GM21528 (cell line): Measurements from ENCODE around the gene MYBPC3.
A peak's percentile ranks its signal among the peaks of the same experiment; 100 is the strongest.

Experiments used
- ATAC-seq: cut with Tn5 transposase; IDR thresholded peaks from one replicate; pipeline ENCODE4 v1.9.1; 2021; ENCODE audit warnings: mild to moderate bottlenecking, moderate library complexity; ENCODE audit not compliant: unreplicated experiment, low FRiP score

Gene MYBPC3

DNA sequence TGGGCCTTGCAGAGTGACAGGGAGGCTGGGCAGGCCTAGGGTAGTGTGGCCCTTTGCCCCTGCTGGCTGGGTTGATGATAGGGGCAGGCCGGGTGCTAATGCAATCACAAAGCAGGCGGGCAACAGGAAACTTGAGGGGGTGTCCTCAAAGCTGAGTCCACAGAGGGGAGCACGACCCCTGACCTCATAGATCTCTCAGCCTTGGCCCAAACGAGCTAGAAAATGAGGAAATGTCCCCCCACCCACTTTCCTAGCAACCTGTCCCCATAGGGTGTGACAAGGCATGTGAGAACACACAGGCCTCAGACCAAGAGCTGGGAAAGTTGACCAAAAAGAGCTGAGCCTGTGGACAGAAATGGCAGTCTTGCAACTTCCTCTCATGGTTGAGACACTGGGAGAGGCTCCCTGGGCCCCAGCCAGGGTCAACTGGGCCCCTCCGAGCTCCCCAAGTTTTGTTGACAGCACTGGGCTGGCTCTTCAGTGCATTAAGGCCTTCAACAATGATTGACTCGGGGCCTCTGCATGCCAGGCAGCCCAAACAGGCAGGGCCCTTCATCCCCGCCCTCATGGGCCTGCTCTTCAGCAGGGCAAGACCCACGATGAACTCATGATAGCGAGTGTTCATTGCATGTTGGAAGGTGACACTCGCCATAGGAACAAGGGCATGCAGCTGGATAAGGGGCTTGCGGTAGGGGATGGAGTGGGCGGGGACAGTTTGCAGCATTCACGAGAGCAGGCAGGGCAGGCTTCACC, 35.6 kb upstream of the MYBPC3 start:
- ATAC-seq: no peak

DNA sequence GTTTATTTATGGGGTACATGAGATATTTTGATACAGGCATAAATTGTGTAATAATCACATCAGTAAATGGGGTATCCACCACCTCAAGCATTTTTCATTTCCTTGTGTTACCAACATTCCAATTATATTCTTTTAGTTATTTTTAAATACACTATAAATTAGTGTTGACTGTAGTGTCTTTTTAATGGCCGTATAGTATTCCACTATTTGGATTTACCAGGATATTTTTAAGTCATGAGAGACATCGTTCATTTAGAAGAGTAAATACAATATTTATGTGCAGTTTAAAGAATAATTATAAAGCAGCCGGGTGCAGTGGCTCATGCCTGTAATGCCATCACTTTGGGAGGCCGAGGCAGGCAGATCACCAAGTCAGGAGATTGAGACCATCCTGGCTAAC, 32.0 kb upstream of the MYBPC3 start:
- ATAC-seq: no peak

DNA sequence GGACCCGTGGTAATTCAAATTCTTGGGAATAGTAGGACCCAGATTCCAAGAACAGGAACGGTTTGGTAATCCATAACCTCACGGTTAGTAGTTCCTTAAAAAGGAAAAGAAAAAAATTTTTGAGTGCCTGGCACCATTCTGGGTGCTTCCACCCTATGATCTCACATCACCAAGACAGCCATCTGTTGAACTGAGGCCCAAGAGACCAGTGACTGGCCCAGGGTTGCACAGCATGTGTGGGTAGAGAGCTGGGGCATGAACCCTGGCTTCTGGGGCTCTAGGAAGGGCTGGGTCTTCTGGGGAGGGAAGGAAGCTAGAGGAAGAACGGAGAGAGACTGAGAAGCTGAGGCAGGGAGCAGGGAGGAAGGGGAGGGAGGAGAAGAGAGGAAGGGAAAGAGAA, 30.6 kb upstream of the MYBPC3 start:
- no peak for ATAC-seq

DNA sequence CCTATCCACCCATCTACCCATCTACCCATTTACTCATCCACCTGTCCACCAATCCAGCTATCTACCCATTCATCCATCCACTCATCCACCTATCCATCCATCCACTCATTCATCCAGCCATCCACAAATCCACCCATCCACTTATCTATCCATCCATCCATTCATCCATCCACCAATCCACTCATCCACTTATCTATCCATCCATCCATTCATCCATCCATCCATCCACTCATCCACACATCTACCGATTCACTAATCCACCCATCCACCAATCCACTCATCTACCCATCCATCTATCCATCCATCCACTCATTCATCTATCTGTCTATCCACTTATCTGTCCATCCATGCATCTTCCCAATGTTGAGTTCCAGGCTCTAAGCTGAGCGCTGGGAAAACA, 27.6 kb upstream of the MYBPC3 start:
- no peak for ATAC-seq

DNA sequence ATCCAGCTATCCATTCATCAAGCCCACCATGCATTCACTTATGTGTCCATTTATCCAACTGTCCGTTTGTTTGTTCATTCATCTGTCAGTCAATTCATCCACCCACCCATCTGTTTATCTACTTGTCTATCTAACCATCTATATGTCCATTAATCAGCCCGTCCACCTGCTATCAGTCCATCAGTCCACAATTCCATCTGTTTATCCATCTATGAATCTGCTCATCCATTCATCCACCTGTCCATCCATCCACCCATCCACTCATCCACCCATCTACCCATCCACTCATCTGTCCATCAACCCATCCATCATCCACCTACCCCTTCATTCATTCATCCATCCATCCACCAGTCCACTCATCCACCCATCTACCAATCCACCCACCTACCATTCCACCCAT, 26.8 kb upstream of the MYBPC3 start:
- ATAC-seq: no peak

DNA sequence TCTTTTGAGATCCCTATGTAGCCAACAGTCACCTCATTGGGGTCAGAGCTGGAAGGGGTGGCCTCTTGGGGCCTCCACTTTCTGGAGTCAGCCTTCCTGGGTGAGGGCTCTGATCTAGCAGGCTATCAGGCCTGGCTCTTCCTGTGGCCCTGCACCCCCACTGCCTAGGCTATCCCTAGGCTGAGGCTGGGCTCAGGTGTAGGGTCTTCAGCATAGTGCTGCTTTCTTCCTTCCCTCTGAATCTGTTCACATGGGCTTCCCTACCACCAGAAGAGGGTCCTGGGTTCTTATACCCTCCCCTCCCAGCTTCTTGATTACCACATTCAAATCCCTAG, 26.3 kb upstream of the MYBPC3 start:
- peak; percentile 6 for ATAC-seq

DNA sequence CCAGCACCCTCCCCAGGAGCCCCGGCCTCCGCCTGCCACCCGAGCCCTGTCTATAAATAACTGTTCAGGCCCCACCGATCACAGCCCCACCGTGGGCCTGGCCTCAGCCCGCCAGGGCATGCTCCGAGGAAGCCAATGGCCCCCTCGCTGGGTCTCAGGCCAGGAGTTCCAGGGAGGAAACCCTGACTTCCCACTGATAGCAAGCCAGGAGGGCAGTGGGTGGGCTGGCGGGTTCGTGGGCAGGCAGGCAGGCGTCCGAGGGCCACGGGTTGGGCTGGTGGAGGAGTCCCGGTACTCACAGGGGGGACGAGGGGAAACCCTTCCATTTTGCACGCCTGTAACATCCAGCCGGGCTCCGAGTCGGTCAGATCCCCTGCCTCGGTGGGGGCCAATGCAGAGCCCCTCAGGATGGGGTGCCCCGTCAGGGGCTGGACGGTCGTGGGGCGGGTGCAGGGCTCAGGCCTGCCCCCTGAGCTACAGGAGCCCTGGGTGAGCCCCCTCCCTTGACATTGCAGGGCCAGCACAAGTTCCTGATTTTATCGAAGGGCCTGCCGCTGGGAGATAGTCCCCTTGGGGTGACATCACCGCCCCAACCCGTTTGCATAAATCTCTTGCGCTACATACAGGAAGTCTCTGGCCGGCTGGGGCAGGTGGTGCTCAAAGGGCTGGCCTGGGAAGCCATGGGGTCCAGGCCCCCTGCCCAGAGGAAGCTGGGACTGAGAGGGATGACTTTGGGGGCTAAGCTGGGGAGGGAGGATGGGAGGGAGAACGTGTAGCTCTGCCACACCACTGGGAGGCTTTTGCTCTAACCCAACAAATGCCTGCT, 25.7 kb upstream of the MYBPC3 start, which contains the start of gene SPI1:
TSS of gene SPI1 (minus strand) at position 538 of the 826 bp plus-strand sequence. CDS start at position 344, 194 bp downstream.
- ATAC-seq: peak; percentile 76

DNA sequence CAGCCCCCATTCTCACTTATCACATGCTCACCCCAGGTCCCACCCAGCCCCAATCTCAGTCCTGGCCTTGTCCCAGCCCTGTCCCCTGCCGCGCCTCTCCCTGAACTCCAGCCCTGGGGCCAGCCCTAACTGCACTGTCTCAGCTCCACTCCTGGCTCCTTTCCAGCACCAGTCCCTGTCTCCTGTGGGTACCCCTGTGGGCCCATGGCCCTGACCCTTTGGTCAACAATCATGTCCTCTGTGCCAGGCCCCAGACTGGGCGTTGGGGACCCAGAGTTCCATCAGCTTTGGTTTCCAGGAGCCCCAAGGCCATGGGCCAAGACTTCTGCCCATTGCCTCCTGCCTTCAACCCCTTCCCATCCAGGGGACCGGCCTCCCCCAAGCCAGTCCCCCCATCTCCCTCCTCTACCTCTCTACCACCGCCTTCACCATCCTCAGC, 25.1 kb upstream of the MYBPC3 start:
- ATAC-seq: no peak

DNA sequence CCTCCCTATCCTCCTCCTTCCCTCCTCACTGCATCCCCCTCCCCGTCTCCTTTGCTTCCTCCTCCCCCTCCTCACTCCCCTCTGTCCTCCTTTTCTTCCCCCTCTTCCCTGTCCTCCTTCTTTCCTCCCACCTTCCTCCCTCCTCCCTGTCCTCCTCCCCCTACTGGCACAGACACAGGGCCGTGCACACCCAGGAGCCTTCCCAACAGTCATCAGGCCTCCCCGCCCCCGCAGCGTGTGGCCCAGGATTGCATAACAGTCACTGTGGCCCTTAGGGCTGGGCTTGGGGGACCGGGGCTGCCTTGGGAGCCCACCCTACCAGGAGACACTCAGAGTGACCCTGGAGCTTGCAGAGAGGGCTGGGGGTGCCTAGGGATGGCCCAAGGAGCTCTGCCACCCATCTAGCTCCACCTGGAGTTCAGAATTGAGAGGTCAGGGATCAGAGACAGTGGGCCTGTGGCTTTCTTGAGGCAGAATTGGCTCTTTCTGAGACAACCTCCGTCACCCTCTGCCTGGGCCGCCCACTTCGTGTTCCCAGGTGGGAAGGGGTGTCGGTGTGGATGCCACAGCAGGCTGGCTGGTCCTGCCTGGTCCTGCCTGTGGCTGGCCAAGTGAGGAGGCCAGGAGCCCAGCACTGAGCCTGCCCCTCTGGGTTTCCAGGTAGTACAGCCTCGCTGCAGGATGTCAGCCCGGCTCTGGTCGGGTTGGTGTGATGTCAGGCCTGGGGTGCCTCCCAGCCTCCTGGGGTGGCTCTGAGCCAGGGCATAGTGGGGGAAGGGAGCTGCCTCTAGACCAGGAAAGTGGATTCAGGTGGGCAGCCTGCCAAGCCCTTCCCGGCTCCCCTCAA, 24.2 kb upstream of the MYBPC3 start:
- ATAC-seq: no peak

DNA sequence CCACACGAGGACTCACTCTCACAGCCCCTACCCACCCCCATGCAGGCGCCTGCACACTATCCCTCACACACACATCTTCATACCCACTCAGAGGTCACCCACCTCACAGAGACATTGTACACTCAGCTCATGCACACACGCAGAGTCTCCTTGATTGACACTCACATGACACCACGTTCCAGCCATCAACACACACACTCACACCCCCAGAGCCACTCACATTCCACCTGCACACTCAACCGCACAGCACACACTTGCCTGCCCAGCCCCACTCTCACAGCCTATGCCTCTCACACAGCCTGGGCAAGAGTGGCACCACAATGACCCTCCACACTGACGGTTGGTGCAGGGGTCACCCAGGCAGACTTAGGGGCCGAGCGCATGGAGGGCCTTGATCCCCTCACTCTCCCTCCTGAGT, 23.6 kb upstream of the MYBPC3 start:
- no peak for ATAC-seq

DNA sequence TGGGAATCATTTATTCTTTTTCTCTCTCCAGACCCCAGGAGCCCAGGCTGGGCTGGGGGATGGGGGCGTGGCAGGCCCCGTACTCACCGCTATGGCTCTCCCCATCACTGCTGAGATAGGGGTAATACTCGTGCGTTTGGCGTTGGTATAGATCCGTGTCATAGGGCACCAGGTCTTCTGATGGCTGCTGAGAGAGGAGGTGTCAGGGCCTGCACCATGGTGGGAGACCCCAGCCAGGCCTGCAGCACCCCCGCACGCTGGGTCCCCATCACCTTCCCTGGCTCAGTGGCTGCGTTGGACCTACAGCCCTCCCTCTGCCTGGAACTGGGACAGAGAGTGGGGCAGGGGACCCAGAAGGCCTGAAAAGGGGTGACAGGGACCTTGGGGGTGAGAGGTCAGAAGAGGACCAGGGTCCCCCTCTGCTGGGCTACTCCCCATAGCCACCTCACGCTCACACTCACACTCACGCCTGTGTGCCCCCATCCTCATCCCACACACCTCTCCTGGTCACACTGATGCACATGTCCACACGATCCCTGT, 23.1 kb upstream of the MYBPC3 start:
- ATAC-seq: no peak

DNA sequence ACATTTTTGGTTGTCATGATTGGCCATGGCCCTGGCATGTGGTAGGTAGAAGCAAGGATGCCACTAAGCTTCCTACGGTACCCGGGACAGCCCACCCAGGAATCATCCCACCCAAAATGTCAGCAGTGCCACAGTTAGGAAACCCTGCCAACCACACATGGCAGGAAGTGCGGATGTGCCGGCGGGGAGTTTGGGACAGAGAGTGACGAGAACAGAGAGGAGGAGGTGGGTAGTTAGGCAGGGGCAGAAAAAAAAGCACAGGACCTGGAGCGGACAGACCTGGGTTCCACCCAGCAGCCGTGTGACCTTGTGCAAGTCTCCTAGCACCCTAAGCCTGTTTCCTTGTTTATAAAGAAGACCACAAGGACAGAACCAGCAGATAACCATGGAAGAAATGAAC, 22.5 kb upstream of the MYBPC3 start:
- ATAC-seq: no peak

DNA sequence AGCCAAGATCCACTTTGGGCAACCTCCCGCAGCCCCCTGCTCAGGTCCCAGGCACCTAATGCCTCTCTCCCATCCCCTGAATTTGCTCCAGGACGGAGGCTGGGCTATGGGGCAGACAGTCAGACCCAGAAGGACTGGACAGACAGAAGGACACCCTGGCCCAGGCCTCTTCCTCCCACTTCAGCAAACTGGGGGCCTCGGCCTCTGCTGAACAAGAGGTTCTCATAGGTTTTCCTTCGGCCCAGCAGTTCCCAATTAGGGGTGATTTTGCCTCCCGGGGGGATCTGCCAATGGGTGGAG, 22.2 kb upstream of the MYBPC3 start:
- no peak for ATAC-seq

DNA sequence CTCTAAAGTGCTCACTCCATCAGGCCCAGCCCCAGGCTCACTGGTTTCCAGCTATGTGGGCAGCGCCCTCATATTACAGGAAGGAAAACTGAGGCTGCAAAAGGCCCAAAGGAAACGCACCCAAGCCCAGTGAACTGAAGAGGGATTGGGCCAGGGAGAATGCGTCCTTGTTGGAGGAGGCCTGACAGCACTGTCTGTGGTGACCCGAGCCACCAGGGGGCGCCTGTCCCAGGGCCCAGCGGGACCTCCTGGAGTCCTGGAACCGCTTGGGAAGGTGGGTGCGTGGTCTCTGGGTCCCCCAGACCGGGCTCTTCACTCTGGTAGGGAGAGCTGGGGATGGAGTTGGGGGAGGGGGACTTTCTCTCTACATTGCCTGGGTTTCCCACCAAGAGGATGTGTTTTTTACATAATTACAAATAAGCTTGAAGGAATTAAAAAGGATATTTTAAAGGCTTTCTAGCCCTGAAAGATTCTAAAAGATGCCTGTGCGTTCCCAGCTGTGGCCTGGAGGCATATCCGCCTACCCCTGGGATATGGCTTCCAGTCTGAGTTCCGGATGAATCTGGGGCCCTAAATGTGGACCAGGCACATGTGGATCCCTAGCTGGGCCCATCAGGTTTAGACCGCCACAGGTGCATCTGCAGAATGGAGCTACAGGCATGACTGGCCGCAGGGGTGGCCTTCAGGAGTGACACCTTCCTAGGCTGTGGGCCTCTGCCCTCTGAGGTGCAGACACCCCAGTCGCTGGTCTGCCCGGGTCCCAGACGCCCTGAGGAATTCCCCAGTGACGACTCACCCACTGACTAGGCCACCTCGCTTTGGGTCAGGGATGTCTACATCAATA, 21.6 kb upstream of the MYBPC3 start:
- ATAC-seq: peak; percentile 40

DNA sequence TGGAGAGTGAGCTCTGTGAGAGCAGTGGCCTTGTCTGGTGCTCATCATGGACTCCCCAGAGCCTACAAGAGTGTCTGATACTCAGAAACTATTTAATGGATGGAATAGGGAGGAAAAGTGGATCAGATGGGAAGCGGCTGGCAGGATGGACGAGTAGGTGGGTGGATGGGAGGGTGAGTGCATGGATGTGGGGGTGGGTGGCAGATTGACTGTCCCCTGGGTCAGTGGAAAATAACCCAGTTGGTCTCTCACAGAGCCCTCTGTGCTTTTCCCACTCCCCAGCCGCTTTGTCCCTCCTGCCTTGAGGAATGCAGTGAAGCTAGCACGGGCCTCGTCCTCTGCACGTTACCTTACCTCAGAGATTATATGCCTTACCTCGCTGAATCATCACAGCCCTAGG, 19.9 kb upstream of the MYBPC3 start:
- no peak for ATAC-seq

DNA sequence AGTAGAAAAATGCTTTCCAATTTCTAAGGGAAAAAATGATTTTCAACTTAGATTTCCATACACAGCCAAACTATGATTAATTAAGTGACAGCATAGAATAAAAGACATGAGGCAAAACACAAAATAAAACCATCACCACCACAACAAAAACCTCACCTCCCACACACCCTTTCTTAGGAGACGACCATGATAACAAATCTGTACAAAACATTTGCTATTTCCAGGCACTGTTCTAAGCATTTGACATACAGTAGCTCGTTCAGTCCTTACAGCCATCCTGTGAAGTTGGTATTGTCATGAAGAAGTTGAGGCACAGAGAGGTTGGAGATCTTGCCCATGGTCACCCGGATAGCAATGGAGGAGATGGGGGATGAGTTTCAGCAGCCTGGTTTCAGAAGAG, 17.2 kb upstream of the MYBPC3 start:
- ATAC-seq: no peak

DNA sequence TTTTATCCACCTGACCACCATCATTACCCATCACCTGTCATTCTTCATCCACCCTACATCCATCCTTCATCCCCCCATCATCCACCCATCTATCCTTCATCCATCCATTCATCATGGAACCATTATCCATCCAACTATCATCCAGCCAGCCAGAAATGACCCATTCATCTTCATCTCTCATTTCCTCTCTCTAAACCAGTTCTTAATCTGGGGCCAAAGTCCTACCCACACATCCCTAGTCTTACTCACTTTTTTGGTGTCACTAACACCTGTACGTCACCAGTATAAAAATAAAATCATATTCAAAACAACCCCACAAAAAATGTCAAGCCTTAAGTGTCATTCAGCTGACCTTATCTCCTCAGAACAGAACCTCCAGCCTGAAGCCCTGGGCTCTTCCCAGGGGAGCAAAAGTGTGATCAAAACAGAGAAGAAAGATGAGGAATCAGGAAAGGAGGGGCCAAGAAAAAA, 13.6 kb upstream of the MYBPC3 start:
- no peak for ATAC-seq

DNA sequence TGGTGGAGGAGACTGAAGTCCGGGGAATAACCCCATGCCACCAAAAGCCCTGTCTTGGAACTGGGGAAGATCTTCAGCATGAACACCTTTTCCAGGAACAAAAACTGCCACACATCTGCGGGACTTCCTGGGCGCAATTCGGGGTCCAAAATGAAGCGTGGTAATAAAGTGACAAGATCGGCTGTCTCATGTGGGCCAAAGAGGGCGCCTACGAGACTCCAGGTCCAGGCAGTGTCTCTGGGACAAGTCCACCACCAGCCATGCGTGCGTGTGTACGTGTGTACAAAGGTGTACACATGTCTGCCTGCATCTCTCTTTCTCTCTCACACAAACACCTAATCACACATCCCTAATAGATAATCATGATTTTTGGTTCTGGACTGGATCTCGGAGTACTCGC, 8.9 kb upstream of the MYBPC3 start:
- ATAC-seq: no peak

DNA sequence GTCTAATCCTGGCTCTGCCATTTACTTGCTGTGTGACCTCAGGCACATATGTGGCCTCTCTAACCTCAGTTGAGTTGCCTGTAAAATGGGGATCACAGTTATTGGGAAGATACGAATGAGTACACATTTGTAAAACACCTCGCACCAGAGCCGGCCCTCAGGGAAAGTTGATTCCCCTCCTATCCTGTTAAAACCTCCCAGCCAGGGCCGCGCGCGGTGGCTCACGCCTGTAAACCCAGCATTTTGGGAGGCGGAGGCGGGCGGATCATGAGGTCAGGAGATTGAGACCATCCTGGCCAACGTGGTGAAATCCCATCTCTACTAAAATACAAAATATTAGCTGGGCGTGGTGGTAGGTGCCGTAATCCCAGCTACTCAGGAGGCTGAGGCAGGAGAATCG, 7.8 kb upstream of the MYBPC3 start:
- ATAC-seq: no peak

DNA sequence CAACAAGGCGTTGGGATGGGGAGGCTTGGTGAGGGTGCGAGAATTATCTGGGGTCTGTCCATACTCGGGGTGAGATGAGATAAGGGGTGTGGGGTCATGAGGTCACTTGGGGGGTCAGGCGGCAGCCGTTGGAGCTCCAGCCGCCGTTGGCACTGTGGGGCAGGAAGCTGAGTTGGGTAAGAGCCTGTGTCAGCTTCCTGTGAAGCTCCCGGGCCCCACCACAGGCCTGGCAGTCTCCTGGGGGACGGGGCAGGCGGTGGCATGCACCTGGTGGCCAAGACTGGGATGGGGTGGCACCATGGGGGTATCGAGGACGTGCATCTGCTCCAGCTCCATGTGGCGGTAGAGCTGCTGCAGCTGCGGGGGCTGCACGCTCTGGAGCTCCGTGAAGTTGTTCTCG, 7.1 kb upstream of the MYBPC3 start:
- no peak for ATAC-seq
